ENCODE measurements around the gene PACSIN2. TPM values are rescaled to one million over a fixed set of nuclear protein-coding genes. Genes with fewer than 3 reads are reported as not detected.
A peak's percentile ranks its signal among the peaks of the same experiment; 100 is the strongest.

The PACSIN2 gene
- total and polyA plus RNA-seq, 5 donors, result 40.4 to 85.6 (median 69.4) TPM

DNA sequence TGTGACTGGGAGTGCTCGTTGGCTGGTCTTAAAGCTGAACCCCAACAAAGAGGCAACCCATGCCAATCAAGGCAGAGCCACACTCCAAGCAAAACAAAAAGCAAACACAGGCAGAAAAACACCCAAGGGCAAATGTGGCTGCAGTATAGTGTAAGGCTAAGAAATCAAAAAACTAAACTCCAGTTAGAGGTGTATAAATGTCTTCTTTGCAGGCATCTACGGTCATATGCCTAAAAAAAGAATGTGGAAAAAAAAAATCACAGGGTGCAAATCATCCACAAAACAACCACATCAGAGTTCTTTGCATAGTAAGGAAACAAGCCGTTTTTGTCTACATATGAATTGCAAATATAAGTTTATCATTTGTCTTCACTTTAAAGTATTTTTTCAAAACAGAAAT is 185.6 kb downstream of the PACSIN2 start:
- Histone ChIP-seq H3K27me3 (ENCODE audit: control insufficient read depth, insufficient read depth) (no peaks in the 10 kb centered on the region), H3K9me3 (ENCODE audit: control insufficient read depth, low read length) (no peaks in the 10 kb centered on the region), H3K4me1 (ENCODE audit: control insufficient read depth, insufficient read depth, low read length) (no peaks in the 10 kb centered on the region), H3K4me3 (ENCODE audit: low read length) (no peak overlapping the region), H3K27ac (ENCODE audit: low read length) (no peak overlapping the region)
- intact Hi-C loops (cut with DNase I), result no loop called here
- no peak for ATAC-seq
- no peak for DNase-seq
- WGBS, result 74% methylated on average over 3 of the region's 3 CpGs

DNA sequence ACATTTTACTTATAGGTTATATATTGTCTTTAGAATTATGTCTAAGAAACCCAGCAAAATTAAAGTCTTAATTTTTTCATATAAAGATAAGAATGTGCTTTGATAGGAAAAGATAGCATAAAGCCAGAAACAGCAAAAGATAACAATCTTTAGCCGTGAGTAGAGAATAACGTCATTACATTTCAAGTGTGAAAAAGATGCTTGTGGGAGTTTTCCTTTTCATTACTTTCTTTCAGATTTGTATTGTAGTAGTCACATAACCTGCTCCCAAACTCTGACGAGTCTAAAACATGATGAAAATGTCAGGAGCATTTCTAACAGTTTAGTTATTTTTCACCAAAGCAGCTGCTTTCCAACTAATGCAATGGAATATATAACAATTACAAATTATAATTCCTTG is 189.2 kb downstream of the PACSIN2 start:
- 56% methylated on average over 3 of the region's 3 CpGs for WGBS
- Histone ChIP-seq H3K27ac (ENCODE audit: low read length) (no peak overlapping the region), H3K27me3 (ENCODE audit: control insufficient read depth, insufficient read depth) (no peaks in the 10 kb centered on the region), H3K4me1 (ENCODE audit: control insufficient read depth, insufficient read depth, low read length) (no peaks in the 10 kb centered on the region), H3K9me3 (ENCODE audit: control insufficient read depth, low read length) (no peaks in the 10 kb centered on the region), H3K4me3 (ENCODE audit: low read length) (no peak overlapping the region)
- ATAC-seq, result no peak
- intact Hi-C loops (cut with DNase I), result no loop called here
- no peak for DNase-seq

DNA sequence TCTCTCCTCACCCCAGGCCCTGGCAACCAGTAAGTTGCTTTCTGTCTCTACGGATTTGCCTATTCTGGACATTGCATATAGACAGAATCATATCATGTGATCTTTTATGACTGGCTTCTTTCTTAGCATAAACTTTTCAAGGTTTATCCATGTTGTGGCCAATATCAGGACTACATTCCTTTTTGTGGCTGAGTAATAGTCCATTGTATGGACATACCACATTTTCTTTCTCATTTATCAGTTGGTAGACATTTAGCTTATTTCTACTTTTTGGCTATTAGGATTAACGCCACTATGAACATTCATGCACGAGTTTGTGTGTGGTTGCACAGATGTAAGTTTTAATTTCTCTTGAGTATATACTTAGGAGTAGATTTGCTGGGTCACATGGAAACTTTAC is 193.6 kb downstream of the PACSIN2 start:
- intact Hi-C loops (cut with DNase I), result loop anchor here in 1 of 4 donors (5.0 kb wide), 1 partner anchor 159 kb away; no protein-coding TSS in a partner anchor
- no peaks in the 10 kb centered on the region for H3K27me3 ChIP-seq (ENCODE audit: control insufficient read depth, insufficient read depth)
- H3K9me3 ChIP-seq (ENCODE audit: control insufficient read depth, low read length), result no peaks in the 10 kb centered on the region
- 98% methylated on average over 3 of the region's 3 CpGs for WGBS
- ATAC-seq (no peak), DNase-seq (no peak)
- no peak overlapping the region for H3K4me3 ChIP-seq (ENCODE audit: low read length)
- no peaks in the 10 kb centered on the region for H3K4me1 ChIP-seq (ENCODE audit: control insufficient read depth, insufficient read depth, low read length)
- H3K27ac ChIP-seq (ENCODE audit: low read length), result no peak overlapping the region

DNA sequence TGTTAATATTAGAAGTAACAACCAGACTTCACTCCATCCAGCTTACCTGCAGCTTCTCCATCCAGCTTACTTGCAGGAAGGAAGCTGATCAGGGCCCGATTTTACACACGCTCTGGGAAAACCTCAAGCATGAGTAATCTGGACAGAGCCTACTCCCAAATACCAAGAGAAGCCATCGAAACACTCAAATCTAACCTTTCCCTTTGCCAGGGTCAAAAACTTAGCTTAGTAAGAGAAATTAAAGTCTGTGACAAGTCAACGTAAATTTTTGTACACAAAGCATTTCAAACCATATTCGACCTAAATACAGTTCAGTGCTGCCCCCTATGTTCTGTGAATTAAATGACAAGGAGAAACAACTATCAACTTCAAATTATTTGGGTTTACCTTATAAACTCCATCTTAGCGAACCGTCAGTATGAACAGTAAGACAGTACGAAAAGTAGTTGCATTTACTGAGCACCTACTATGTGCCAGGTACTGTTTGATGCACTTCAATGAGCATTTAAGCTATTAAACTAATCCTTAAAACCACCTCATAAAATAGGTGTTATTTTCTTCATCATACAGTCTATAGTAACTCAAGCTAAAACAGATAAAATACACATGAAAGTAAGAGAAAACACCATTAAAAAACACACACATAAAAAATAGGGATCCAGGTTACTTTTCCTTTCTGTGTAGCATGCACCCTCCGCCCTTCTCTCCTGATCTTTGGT is 194.7 kb downstream of the PACSIN2 start:
- intact Hi-C loops (cut with DNase I), result loop anchor here in 1 of 4 donors (5.0 kb wide), 1 partner anchor 158 kb away; no protein-coding TSS in a partner anchor
- DNase-seq, result no peak
- no peaks in the 10 kb centered on the region for H3K27me3 ChIP-seq (ENCODE audit: control insufficient read depth, insufficient read depth)
- no peak overlapping the region for H3K4me3 ChIP-seq (ENCODE audit: low read length)
- no peaks in the 10 kb centered on the region for H3K9me3 ChIP-seq (ENCODE audit: control insufficient read depth, low read length)
- peak in 1 of 2 donors; percentile 53 for ATAC-seq
- H3K27ac ChIP-seq (ENCODE audit: low read length), result no peak overlapping the region
- no peaks in the 10 kb centered on the region for H3K4me1 ChIP-seq (ENCODE audit: control insufficient read depth, insufficient read depth, low read length)
- 56% methylated on average over 9 of the region's 9 CpGs for WGBS

Other genes with a start within 250 kb of the PACSIN2 start
- 10 to 100 TPM; 23.3 to 37.7 (median 27.5) TPM for gene ARFGAP3, start 157.9 kb downstream of the PACSIN2 start, total RNA-seq
- 17.0 TPM for gene ARFGAP3, start 157.9 kb downstream of the PACSIN2 start, polyA plus RNA-seq
- gene TTLL1, start 74.2 kb upstream of the PACSIN2 start, total RNA-seq, result 1 to 10 TPM; 4.2 to 6.8 (median 6.2) TPM
- gene TTLL1, start 74.2 kb upstream of the PACSIN2 start, polyA plus RNA-seq, result 6.0 TPM
- gene BIK, start 95.6 kb upstream of the PACSIN2 start, total RNA-seq, result under 1 TPM in 3 of 4 donors, not detected in 1; 0.31 to 0.34 (median 0.32) TPM
- 0.52 TPM for gene BIK, start 95.6 kb upstream of the PACSIN2 start, polyA plus RNA-seq
- gene MCAT, start 128.2 kb upstream of the PACSIN2 start, total RNA-seq, result 10 to 100 TPM; 12.5 to 13.8 (median 13.6) TPM
- 14.5 TPM for gene MCAT, start 128.2 kb upstream of the PACSIN2 start, polyA plus RNA-seq
- gene TSPO, start 136.4 kb upstream of the PACSIN2 start, total RNA-seq, result 100 to 1,000 TPM in 1 of 4 donors, 10 to 100 TPM in 3; 69.6 to 102 (median 93.0) TPM
- gene TSPO, start 136.4 kb upstream of the PACSIN2 start, polyA plus RNA-seq, result 152 TPM
- gene TTLL12, start 172.0 kb upstream of the PACSIN2 start, total RNA-seq, result 10 to 100 TPM in 3 of 4 donors, 1 to 10 TPM in 1; 6.9 to 11.0 (median 10.5) TPM
- 7.8 TPM for gene TTLL12, start 172.0 kb upstream of the PACSIN2 start, polyA plus RNA-seq

All from right cardiac atrium (tissue), 5 donors.